A549 treated with dexamethasone at 1 μM for 4 hours (cell line): ENCODE measurements around the gene CFI. TPM values are rescaled to one million over a fixed set of nuclear protein-coding genes. Genes with fewer than 3 reads are reported as not detected.

ENCODE experiments used
- total RNA-seq: library from RNA; stranded (reverse); fragments of 200-300 nt; extraction: Qiagen RNA extraction; gene quantifications from 5 replicates; pipeline ENCODE4 v1.2.3, GENCODE V29; 2022

Gene CFI
- total RNA-seq: 0.29 to 1.0 TPM (median 0.92 TPM) in 5 replicates

GRCh38 chr4:109801895-109802319 is at the start of gene CFI:
Gene CFI (minus strand): TSS chr4:109801999. CDS start chr4:109801971, 28 bp downstream.

GRCh38 chr4:109847896-109848442 is 46.2 kb upstream of the CFI start, which contains the start of gene LRIT3:
Gene LRIT3 (plus strand): TSS chr4:109848107. CDS start chr4:109848202, 95 bp downstream.

GRCh38 chr4:109827672-109828071 is 25.9 kb upstream of the CFI start, which contains the start of gene RRH:
Gene RRH (plus strand): TSS chr4:109827972. CDS start chr4:109828028, 56 bp downstream.

GRCh38 chr4:109815151-109816081 is 13.6 kb upstream of the CFI start, which contains the start of gene GAR1:
Gene GAR1 (plus strand): TSS chr4:109815762. CDS start chr4:109816165, 403 bp downstream.

GRCh38 chr4:109729718-109730618 is 71.8 kb downstream of the CFI start, which contains the start of gene PLA2G12A:
Gene PLA2G12A (minus strand): TSS chr4:109730070. CDS start chr4:109729809, 261 bp downstream.

GRCh38 chr4:109702950-109703663 is 98.7 kb downstream of the CFI start, which contains the start of gene CASP6:
Gene CASP6 (minus strand): TSS chr4:109703445. CDS start chr4:109703395, 50 bp downstream.

Other genes starting within 250 kb of the CFI start
- gene MCUB, start 241.8 kb downstream of the CFI start, total RNA-seq: 10.5 to 20.6 TPM (median 18.8 TPM) in 5 replicates
- 13.4 to 17.5 TPM (median 13.9 TPM) in 5 replicates for gene CASP6, start 98.6 kb downstream of the CFI start, total RNA-seq
- gene PLA2G12A, start 71.9 kb downstream of the CFI start, total RNA-seq: 10.7 to 14.6 TPM (median 12.1 TPM) in 5 replicates
- 36.8 to 41.8 TPM (median 38.9 TPM) in 5 replicates for gene GAR1, start 13.8 kb upstream of the CFI start, total RNA-seq
- gene RRH, start 26.0 kb upstream of the CFI start, total RNA-seq: 0.06 to 0.08 TPM (median 0.07 TPM) in 3 of 5 replicates, not detected in the others
- gene LRIT3, start 46.1 kb upstream of the CFI start, total RNA-seq: 0.03 to 0.06 TPM (median 0.04 TPM) in 4 of 5 replicates, not detected in the other
- gene EGF, start 110.9 kb upstream of the CFI start, total RNA-seq: 0.13 to 0.48 TPM (median 0.24 TPM) in 5 replicates